Mucosa of descending colon (tissue), 3 donors: ENCODE data around the gene ZBTB44. TPM values are rescaled to one million over a fixed set of nuclear protein-coding genes. Genes with fewer than 3 reads are reported as not detected.
A peak's percentile ranks its signal among the peaks of the same experiment; 100 is the strongest.

Experiments used
- ATAC-seq: fragments of 200-7000 bp; cut with Tn5 transposase; one replicate; pipeline ENCODE4 v1.9.1; 2020; ENCODE audit warnings: mild to moderate bottlenecking, moderate library complexity
- DNase-seq, 3 donors: peaks; one replicate each; pipeline ENCODE4 v3.0.0-alpha.2; 2020
- H3K36me3 ChIP-seq: fragments of 200-600 bp; one replicate; pipeline ENCODE4 v1.8.0; 2021; ENCODE audit warnings: low read depth, mild to moderate bottlenecking
- H3K4me1 ChIP-seq: fragments of 200-600 bp; one replicate; pipeline ENCODE4 v1.8.0; 2021; ENCODE audit warnings: low read depth, mild to moderate bottlenecking
- H3K4me3 ChIP-seq: fragments of 200-600 bp; one replicate; pipeline ENCODE4 v1.8.0; 2021; ENCODE audit warnings: mild to moderate bottlenecking
- H3K9me3 ChIP-seq: fragments of 200-600 bp; one replicate; pipeline ENCODE4 v1.8.0; 2021; ENCODE audit warnings: mild to moderate bottlenecking
- intact Hi-C, 2 donors: fragments of 100-400 bp; cut with DNase I in 1 of 2; cut with micrococcal nuclease in 1 of 2; formaldehyde crosslinking; loops; one replicate each; pipeline versions ENCODE4 v1.11.0 to v1.11.1; 2022; cut with DNase I, micrococcal nuclease
- total RNA-seq, 3 donors: library from RNA; stranded (reverse); fragmentation: NEBNext Ultra II Directional in 2 of 3; extraction: Animal tissue kit (Norgen Biotek cat#: 25700) in 2 of 3; gene quantifications; one replicate each; pipeline versions ENCODE4 v1.2.1 to v1.2.4, GENCODE V29; 2021 to 2023
- TF ChIP-seq, protein P1 (sequence below): fragments of 200-600 bp; IDR thresholded peaks from one replicate; pipeline ENCODE4 v1.8.0; 2022; ENCODE audit warnings: antibody characterized with exemption, mild to moderate bottlenecking
- donor health status: DM: no; HTN: no; CAD: no; lungs with moderate emphysema.
- donor health status: DM: no; HTN: no; CAD: no.
- donor health status: DM: no; HTN: yes; CAD: no.

The ZBTB44 gene
- total RNA-seq, 3 donors from 2014 or later, result 26.5 to 56.8 (median 32.4) TPM

DNA sequence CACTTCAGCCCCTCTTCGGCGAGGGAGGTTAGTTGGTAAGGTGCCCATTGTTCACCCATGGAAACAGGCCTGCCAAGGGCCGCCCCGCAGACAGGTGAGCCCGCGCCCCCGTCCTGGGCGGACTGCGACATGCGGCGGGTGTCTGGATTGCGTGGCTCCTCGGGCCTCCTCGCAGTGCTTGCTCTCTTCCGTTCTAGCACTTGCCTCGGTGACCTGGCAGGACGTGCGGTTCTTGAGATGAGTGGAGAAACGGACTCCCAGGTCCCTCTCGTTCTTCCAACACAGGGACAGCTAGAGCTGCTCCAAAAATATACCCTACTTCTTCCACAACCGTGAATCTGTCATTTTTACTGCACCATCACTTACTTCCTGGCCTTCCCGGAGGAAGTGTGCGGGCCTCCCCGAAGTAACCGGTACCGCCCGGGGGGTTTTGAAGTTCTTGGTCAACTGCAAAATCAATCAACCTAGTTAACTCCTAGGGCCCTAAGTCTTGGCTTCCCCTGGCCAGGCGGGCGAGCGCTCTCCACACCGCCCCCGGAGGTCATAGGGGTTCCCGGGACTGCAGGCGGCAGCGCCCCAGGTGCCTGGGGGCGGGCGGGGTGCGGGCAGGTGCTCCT lies 745 bp upstream of the ZBTB44 start:
- TF ChIP-seq, protein P1, sequence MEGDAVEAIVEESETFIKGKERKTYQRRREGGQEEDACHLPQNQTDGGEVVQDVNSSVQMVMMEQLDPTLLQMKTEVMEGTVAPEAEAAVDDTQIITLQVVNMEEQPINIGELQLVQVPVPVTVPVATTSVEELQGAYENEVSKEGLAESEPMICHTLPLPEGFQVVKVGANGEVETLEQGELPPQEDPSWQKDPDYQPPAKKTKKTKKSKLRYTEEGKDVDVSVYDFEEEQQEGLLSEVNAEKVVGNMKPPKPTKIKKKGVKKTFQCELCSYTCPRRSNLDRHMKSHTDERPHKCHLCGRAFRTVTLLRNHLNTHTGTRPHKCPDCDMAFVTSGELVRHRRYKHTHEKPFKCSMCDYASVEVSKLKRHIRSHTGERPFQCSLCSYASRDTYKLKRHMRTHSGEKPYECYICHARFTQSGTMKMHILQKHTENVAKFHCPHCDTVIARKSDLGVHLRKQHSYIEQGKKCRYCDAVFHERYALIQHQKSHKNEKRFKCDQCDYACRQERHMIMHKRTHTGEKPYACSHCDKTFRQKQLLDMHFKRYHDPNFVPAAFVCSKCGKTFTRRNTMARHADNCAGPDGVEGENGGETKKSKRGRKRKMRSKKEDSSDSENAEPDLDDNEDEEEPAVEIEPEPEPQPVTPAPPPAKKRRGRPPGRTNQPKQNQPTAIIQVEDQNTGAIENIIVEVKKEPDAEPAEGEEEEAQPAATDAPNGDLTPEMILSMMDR, result no peak
- Histone ChIP-seq H3K36me3 (no peaks in the 10 kb centered on the region), H3K4me3 (no peak overlapping the region), H3K9me3 (no peaks in the 10 kb centered on the region), H3K4me1 (no peaks in the 10 kb centered on the region)
- peak; percentile 31 for ATAC-seq
- intact Hi-C loops, result no loop called here
- peak; percentile 48 to 80 (median 70) for DNase-seq

DNA sequence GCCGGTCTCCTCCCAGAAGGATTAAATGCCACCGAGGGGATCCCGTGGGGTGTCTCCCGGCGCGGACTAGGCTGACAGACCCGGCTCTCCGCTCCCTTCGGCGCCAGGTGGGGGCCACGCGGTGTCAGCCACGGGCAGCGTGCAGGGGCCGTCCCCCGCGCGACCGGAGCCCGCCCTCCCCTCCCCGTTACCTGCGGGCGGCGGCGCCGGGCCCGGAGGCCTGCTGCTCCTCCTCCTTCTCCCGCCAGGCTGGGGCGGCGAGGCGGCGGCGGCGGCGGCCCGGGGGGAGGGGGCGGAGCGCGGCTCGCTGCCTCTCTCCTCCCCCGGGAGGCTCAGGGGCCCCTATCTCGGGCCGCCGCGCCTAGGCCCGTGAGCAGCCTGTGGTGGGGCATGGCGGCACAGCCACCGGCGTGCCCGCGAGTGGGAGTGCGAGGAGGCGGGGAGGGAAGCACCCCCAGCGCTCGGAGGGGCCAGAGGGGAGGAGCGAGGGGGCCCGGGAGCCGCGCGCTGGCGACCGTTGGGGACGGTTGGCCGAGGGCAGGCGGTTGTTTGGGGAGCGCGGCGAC lies 450 bp downstream of the ZBTB44 start:
- Histone ChIP-seq H3K4me3 (peak overlapping the region; percentile 71), H3K9me3 (no peaks in the 10 kb centered on the region), H3K36me3 (no peaks in the 10 kb centered on the region), H3K4me1 (no peaks in the 10 kb centered on the region)
- intact Hi-C loops, result no loop called here
- DNase-seq (peak; percentile 67 to 86 (median 83)), ATAC-seq (peak; percentile 88)
- TF ChIP-seq, protein P1, result no peak

DNA sequence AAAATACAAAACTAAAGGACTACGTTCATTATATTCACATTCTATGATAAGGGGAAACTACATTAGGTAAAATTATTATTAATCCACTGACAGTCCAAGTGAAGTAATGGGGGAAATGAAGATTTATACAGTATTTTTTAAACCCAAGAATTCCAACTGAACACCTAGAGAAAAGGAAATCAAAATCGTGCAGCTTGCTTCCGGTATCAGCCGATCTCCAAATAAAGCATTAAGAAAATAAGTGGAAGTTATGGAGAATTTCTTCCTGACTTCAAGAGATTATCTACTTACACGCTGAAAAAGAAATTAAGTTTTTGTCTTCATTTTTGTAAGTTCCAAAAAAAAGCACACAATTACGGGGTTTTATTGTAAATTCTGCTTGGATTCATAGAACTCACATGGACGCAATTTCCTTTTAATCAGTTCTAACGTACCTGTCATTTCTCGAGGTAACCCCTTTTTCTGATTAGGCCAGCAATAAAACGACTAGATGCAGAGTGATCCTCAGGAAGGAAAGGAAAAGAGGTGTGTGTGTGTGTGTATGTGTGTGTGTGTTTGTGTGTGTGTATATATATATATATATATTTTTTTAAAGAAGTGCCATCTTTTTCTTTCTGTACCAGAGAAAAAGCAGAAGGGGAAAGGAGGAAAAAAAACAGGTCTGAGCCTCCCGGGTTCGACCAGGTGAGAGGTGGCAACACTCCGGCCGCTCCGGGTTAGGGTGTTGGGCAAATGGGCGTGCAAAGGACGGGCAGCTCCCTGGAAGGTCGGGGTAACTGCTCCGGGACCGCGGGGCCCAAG lies 1.1 kb downstream of the ZBTB44 start:
- Histone ChIP-seq H3K4me1 (no peaks in the 10 kb centered on the region), H3K36me3 (no peaks in the 10 kb centered on the region), H3K4me3 (peak overlapping the region; percentile 71), H3K9me3 (no peaks in the 10 kb centered on the region)
- TF ChIP-seq, protein P1, result no peak
- DNase-seq, result no peak
- intact Hi-C loops, result no loop called here
- peak; percentile 32 for ATAC-seq

DNA sequence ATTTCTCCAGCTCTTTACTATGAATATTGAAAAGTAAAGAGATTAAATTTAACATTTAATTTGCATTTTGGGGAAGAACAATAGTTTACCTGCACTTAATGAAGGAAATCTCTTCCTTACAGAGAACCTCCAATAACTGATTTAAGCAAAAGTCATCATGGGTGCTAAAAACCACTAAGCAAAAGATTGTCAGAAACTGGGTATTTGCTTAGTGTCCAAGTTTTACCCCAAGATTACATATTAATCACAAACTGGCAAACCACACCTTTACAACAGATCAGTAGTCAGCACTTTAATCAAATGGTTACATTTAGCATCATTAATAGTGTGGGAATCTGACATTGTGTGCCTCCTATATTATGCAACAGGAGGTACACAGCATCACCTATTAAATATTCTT lies 2.7 kb downstream of the ZBTB44 start:
- no peak for DNase-seq
- H3K4me3 ChIP-seq, result no peak overlapping the region
- no peaks in the 10 kb centered on the region for H3K4me1 ChIP-seq
- no peaks in the 10 kb centered on the region for H3K9me3 ChIP-seq
- ATAC-seq, result no peak
- no peaks in the 10 kb centered on the region for H3K36me3 ChIP-seq
- TF ChIP-seq, protein P1, result no peak
- intact Hi-C loops, result no loop called here

DNA sequence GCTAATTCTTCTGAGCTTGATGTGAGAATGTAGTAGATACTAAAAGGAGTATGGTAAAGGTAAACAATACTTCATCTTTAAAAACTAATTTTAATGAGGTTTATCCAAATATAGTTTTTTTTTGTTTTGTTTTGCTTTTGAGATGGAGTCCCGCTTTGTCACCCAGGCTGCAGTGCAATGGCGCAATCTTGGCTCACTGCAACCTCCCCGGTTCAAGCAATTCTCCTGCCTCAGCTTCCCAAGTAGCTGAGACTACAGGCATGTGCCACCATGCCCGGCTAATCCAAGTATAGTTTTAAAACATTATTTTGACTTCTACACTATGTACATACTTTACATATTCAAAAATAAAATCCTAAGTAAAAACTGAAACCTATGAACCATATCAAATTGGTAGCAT lies 4.1 kb downstream of the ZBTB44 start:
- H3K4me1 ChIP-seq, result no peaks in the 10 kb centered on the region
- intact Hi-C loops, result no loop called here
- H3K36me3 ChIP-seq, result no peaks in the 10 kb centered on the region
- TF ChIP-seq, protein P1, result no peak
- no peak overlapping the region for H3K4me3 ChIP-seq
- DNase-seq (no peak), ATAC-seq (no peak)
- peaks cover under 1% of the 10 kb centered on the region for H3K9me3 ChIP-seq
